ENCODE data around the gene GNG13.

DNA sequence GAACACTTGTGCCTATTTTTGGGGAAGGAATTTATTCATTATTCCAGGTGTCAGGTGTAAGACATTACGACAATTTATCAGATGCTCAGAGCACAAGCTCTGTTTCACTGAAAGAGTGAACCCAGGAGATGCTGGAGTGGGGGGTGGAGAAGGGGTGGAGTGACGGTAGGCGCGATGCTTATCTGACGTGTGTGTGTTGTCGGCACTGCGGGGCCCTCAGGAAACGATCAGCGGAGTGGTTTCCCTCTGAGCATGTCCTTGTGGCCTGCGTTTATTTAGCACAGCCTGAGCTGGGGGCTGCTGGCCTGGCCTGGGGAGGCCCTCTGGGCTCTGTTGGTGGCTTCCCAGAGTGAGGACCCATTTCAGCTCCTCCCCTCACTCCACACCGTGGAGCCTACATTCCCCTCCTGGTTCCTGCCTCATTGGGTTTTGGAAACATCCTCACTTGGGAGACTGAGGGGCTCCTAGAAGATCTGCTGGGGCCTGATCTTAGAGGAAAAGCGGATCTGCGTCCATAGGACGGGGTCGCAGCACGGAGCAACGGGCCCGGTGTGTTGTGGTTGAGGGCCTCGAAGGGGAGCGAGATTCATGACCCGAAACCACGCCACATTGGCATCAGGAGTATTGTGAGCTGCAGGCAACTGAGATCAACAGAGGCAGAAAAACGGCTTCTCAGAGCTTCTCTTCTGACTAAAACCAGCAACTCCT lies 19.0 kb upstream of the GNG13 start:
- TF ChIP-seq, protein P1, sequence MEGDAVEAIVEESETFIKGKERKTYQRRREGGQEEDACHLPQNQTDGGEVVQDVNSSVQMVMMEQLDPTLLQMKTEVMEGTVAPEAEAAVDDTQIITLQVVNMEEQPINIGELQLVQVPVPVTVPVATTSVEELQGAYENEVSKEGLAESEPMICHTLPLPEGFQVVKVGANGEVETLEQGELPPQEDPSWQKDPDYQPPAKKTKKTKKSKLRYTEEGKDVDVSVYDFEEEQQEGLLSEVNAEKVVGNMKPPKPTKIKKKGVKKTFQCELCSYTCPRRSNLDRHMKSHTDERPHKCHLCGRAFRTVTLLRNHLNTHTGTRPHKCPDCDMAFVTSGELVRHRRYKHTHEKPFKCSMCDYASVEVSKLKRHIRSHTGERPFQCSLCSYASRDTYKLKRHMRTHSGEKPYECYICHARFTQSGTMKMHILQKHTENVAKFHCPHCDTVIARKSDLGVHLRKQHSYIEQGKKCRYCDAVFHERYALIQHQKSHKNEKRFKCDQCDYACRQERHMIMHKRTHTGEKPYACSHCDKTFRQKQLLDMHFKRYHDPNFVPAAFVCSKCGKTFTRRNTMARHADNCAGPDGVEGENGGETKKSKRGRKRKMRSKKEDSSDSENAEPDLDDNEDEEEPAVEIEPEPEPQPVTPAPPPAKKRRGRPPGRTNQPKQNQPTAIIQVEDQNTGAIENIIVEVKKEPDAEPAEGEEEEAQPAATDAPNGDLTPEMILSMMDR (IDR thresholded peaks at IDR 0.05; ENCODE audit: insufficient read depth, low read depth, low read length), result no peak
- no peak for TF ChIP-seq EZH2 (IDR thresholded peaks at IDR 0.05; ENCODE audit: insufficient read depth, low read length)

Data from astrocyte (in vitro differentiated cells and primary cell).